CD4-positive, alpha-beta T cell treated with Interferon alpha-2 for 1 hour (primary cell): ENCODE results near the gene RASGEF1B.
"Not testable (repeated sequence)": the region's sequence is repeated elsewhere in the genome, so short reads cannot be mapped to it uniquely, and the experiment has no call there.

Source experiments
- DNase-seq, 2 donors: peaks; one replicate each; pipeline ENCODE4 v3.0.0-alpha.2; 2020 to 2022

Gene RASGEF1B

DNA sequence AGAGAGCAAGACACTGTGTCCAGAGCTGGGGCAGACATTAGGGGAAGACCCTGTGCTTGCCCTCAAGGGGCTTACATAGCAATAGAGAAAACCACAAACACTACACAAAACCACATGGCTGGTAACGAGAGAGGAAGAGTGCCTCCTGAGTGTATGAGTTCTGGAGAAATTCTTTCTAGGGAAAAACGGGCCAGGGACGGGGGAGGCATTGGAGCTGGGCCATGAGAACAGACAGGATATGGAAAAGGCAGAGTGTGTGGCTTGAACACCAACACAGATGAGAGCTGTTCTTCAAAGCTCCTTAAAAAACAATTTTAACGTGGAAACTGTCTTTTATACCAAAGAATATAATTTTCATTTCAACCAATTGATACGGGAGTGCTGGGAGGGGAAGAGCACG lies 42.7 kb downstream of the RASGEF1B start:
- no peak for DNase-seq

DNA sequence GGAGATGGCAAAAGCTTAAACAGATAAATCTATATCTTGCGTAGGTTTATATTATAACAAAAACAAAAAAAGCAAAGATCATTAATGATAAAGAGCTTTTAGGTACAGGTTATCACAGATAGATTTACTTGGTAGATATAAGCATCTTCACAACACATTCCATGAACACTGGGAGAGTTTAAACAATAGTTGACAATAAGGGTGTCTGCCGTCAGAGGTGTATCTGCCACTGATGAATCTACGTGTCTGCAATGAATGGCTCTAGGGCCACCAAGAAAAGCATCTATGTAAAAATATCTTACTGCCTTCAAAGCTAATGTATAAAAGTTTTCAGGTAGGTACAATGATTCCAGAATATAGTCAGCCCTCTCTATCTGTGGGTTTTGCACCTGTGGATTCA lies 43.7 kb downstream of the RASGEF1B start:
- no peak for DNase-seq

DNA sequence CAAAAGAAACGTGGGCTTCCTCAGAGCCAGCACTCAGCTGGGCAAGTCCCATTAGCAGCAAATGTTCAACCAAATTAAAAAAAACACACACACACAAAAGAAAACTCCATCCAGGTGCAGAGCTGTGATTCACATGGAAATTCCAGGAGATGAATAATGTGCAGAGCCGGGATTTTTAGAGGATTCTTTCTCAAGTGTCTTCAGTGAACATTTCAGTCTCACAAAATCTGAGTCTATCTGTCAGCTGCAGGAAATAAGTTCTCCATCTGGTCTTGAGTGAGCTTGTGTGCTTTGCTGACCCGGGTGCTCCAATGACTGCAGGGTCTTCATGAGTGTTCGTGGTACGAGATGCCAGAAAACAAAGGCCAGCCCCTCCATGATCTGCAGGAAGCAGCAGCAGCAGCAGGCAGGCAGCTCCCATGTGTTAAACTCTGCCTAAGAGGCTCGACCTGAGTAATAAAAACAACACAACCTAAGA lies 44.3 kb downstream of the RASGEF1B start:
- DNase-seq, result no peak

DNA sequence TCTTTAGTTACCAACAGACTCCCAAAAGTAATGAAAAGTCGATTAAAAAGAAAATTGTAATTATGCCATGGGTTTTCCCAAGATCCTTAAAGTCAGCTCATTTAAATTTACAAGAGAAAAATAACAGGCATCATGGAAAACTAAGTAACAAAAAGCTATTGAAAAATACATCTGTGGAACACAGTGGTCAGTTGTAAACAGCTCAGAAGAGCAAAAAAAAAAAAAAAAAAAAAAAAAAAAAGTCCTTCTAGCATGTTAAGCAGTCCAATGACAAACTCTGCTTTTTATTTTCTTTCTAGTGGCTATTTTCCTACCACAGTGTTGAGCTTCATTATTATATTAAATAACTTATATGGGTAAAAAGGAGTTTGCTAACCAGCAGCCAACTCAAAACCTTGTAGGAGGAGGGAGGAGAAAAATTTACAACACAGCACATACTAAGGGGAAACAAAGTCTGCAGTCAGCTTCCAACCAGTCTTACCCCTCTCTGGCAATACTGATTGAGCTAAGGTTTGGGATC lies 44.9 kb downstream of the RASGEF1B start:
- DNase-seq, result no peak

DNA sequence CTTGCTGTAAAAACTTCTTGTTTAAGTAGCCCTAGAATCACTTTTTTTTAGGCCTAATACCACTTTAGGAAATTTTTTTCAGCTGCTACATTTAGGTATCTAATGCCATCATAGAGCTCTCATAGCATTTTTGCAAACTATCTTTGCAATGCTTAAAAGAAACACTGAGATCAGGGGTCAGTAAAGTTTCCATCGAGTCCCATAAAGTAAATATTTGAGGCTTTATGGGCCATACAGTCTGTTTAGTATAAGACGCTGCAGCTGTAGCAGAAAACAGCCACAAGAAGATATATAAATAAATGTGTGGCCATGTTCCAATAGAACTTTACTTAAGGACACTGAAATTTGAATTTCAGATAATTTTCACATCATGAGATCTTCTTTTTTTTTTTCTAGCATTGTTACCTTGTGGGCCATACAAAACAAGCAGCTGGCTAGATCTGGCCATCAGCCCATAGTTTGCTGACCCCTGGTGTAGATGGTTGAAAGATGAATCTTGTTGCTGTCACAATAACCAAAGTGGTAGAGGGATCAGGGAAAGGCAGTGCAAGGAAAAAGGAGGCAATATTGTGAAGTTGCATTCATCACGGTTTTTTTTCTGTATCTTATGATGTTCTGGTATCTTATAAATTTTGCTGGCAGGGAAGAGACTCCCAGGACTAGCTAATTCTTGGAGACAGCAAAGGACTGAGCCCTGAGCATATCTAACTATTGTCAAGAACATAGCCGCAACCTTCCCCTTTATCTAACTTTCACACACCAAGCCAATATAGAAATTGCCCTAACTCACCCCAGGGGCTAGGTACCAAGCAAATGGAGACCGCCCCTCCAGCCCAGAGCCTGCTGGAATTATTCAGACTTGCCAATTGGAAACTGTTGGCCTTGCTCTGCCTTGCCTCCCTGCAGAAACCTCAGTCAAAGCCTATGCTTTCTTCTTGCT lies 46.6 kb downstream of the RASGEF1B start:
- DNase-seq, result no peak

DNA sequence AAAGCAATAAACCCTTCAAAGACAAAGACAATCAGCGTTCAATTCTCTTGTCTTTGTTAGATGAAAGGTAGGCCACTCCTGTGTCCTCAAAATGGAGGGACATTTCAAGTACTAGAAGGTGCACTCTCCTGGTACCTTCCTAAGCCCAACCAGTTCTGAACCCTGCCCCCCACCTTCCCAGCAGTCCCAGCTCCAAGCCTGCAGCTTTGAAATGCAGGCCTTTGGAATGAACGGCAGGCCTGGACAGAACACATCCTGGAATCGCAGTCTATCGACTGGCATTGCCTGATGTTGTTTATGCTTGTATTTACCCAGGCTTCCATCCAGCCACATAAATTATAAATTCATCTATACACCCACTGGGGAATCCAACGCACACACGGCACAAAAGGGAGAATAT lies 47.4 kb downstream of the RASGEF1B start:
- no peak for DNase-seq

DNA sequence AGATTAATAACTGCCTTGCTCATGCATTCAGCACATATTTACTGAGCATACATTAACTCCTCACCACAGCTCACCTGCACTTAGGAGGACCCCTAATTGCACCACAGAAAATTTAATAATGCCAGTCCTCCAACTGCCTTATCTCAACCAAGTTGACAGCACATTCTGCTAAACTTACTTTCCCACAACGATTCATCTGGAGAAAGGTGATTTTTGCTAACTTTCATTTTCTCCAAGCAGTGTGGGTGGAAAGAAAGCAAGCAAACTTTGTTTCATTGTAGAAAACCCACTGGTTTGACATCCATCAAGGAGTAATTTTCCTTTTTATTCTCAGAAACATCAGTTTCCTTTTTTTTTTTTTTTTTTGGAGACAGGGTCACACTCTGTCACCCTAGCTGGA lies 49.1 kb downstream of the RASGEF1B start:
- DNase-seq, result no peak

DNA sequence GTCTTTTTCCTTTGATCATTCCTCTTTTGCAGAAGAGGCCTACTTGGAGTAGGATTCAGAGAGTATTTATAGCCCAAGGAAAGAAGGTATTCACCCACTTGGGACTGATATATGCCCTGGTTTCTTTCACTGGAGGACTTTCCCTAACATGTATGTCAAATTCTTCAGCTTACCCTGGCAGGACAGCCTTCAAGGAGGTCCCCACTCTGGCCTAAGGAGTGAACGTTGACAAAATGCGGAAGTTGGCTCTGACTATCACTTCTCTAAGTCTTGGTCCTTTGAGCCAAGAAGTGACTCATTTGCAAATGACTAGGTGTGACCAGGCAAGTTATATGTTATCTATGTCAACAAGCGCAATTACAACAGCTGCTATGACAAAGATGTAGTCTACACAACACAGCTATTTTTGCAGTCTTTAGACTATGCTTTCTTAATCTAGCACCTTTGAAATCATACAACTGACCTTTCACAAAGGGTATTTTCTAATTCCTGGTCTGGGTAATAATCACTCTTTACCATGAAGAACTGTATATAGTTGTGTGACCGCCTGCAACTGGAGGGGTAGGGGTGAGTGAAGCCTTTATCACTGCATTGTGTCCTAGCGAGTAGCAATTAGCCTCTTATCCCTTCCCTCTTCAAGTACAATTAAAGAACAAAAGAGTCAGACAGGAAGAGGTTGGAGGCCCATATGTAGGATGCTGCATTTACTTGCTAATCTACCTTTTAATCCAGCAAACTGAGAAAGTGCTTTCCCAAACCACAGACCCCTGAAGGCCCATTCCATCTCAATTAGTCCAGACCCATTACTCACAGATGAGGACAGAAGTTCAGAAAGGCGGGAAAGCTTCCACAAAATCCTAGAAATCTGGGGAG lies 50.1 kb downstream of the RASGEF1B start:
- DNase-seq, result peak; percentile 17 to 65

DNA sequence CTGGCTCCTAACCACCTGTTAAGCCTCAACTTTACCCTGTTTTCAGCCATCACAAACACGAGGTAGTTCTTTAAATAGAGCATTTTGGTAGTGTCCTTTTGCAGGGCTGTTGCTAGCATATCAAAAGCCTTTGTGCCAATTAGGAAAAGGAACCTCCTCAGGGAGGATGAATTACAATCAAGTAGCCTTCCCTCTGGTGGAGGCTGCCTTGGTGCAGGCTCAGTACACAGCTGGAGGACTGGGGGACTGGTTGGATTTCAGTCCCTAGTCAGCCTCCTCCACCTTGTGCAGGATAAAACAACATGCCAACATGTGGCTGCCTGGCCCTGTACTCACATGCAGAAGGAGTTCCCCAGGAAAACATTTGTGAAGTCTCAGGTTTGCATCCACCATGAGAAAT lies 53.1 kb downstream of the RASGEF1B start:
- no peak for DNase-seq

DNA sequence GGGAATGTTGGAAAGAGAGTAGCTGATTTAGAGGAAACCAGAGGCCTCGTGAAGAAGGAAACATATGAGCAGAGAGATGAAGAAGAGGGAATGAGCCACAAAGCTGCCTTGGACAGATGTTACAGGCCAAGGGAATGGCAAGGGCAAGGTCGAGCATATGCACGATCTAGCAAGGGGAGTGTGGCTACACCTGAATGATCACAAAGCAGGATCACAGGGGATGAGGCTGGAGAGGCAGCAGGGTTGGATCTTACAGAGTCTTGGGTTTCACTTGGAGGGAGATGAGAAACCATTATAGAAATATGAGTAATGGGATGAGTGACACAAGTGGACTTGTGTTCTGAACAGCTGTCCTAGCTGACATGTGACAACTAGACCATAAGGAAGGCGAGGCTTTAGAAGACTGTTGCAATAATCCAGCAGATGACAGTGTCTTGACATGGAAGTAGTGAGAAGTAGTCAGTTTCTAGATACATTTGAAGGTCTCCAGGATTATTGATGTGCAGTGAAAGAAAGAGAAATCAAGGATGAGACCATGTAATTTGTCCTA lies 58.7 kb downstream of the RASGEF1B start:
- DNase-seq, result no peak

DNA sequence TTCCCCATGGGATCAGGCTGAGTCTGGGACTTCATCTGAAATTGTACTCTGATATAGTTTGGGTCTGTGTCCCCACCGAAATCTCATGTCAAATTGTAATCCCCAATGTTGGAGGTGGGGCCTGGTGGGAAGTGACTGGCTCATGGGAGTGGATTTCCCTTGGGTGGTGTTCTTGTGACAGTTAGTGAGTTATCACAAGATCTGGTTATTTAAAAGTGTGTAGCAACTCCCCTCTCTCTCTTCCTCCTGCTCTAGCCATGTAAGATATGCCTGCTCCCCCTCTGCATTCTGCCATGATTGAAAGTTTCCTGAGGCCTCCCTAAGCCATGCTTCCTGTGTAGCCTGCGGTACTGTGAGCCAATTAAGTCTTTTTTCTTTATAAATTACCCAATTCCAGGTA lies 61.0 kb downstream of the RASGEF1B start:
- no peak for DNase-seq

DNA sequence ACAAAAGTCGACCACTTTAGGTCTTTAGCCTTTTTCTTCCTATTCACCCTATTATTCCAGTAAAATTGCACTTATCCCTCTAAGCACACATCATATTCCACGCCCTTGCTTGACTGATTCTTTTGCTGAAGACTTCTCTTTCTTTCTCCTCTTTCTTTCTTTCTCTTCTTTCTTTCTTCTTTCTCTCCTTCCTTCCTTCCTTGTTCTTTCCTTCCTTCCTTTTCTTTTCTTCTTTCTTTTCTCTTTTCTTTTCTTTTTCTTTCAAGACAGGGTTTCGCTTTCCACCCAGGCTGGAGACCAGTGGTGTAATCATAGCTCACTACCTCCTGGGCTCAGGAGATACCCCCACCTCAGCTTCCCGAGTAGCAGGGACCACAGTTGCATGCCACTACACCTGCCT lies 61.9 kb downstream of the RASGEF1B start:
- no peak for DNase-seq

DNA sequence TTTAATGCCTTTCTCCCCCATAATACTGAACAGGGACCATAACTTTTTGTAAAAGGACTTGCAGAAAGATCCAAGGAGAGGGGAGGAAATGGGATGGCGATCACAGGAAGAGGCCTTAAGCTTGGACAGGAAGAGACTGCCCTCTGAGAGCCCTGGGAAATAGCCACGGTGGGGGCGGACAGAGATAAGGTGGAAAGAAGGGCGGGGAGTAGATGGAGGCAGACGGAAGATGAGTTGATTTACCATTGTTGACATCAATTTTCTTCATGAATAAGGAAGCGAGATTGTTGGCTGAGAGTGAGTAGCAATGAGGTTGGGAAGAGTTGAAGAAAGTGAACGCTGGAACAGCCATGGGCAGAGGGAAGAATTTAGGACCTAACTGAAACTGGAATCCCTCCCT lies 63.4 kb downstream of the RASGEF1B start:
- no peak for DNase-seq

DNA sequence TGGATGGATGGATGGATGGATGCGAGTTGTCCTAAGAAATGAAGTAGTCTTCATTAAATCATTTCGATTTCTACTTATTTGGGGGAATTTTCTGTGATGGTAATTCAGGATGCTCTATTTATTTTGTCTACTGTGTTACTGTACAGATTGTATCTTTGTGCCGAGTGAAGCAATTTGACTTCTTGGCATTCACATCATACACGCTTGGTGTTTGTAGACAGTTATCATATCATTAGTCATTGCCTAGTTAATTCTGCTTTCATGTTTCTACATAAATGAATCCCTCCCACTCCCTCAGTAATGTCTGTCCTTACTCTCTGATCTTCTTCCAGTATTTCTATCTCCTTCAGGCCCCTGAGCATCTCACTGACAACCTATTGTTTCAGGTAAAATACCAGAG lies 64.0 kb downstream of the RASGEF1B start:
- no peak for DNase-seq

DNA sequence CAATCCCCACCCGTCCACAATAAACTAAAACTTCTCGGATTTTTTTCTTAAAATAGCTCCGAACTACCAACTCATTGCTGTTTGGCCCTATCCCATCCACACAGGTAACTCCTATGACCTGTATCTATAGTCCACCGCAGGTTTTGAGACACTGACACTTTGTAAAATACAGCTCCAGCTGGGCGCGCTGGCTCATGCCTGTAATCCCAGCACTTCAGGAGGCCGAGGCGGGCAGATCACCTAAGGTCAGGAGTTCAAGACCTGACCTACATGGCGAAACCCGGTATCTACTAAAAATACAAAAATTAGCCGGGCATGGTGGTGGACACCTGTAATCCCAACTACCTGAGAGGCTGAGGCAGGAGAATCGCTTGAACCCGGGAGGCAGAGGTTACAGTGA lies 65.2 kb downstream of the RASGEF1B start:
- DNase-seq, result not testable (repeated sequence)

DNA sequence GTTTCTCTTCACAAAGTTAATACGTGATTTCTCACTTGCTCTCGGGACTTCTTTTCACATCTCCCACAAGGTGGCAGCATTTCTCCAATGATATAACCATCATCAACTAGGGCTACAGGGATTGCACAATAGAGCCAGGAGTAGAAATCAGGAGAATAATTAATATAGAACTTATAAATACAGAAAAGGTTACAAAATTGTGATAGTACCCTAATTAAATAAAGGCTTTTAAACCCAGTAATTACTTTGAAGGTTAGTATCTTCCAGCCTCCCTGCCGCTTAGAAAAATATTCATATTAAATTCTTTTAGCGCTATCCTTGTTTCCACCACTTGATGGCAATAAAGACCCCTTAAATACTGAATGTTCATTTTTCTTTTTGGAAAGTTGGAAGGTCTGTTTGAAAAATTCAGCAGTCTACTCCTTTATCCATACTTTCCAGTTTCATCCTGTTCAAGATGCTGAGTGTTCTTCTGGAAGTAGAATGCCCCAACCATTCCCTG lies 65.8 kb downstream of the RASGEF1B start:
- DNase-seq, result peak; percentile 51 to 76

DNA sequence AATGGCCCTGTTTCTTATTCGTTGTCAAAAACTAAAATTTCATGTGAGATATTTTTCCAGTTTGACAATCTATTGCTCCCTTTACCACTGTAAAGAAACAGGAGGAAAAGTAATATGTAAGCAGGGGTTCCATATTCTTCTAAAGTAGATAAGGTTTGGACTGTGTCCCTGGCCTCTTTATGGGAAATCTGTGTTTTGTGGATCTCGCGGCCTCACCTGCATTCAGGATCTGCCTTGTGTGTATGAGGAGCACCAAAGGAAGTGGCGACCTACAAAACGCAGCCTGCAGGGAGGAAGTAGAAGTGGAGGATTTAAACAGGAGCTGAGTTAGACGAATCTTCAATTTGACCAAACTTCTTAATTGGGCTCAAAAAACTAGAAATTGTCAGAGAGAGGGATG lies 67.0 kb downstream of the RASGEF1B start:
- DNase-seq, result no peak

DNA sequence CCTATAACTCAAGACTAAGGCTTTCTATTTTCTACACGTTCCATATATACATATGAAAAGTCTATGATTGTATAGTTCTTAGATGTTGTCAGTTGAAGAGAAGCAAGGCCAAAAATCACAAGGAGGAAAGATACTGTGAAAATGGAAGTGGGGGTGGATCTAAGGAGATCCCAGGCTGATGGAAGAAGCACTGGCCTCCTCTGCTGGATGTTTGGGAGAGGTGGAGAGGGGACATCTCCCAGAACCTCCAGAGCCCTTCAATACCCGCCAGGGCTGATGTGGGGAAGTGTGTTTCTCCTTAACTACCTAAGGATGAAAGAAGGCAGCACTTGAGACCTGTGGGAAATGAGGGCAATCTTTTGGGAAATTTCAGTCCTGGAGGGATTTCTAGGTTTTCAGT lies 67.4 kb downstream of the RASGEF1B start:
- DNase-seq, result no peak

DNA sequence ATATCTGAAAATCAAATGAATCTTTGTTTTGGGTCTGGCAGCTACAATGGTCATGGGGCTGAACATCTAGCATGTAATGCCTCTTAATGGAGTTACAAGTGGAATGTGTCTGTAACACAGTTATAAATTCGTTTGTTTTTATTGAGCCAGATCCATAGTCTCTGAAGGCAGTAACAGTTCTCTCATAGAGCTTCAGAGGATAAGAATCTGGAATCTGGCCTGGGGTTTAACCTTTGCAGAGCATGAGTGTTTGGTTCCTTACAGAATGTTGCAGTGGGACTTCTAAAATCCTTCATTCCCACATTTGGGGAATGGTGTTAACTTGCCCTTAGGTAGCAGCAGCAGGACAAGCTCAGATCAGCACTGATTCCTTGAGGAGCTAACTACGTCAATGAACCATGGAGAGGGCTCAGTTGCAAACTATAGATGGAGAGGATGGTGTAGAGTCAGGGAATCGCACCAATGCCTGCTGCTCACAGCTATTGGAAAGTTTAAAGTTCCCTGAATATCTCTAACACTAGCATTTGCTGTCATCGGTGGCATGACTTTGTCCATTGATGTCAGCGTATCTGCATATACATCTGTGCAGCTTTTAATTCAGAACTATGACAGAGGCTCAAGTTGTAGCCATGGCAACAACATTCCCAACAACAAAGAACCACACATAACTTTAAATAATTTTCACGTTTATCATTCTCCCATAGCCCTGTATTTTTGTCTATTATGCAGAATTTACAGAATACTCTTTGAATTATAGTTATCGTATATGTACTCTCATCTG lies 72.2 kb downstream of the RASGEF1B start:
- no peak for DNase-seq

DNA sequence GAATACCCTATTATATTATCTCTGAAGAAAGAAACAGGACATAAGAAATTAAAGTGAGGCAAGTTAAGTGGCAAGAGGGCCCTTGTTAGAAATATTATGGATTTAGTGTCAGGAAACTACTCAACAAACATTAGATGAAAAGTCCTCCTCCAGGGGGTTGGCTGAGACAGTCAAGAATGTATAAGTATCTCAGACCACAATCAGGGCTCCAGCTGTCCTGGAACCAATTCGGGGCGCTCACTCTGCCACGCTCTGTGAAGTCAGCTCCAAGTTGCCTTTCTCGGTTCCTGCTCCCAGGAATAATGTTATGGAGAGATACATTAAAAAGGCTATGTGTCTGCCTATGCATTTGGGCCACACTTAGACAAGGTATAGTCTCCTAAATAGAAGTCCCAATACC lies 73.3 kb downstream of the RASGEF1B start:
- no peak for DNase-seq

DNA sequence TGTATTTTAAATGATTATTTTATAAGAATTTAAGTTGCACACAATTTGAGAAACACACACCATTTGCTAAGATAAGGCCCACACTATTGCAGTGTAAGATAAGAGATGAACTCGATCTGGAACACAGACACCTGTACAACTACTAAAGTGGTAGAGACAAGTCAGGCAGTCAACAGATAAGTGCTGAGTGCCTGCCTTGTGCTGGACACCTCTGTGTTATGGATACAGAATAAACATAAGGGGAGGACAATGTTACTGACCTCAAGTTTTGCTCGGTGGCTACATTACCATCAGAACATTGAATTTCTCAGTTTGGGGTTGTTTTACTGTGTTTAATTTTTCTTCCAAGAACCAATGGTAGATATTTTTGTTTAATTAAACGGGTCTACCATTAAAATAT lies 74.1 kb downstream of the RASGEF1B start:
- DNase-seq, result no peak

DNA sequence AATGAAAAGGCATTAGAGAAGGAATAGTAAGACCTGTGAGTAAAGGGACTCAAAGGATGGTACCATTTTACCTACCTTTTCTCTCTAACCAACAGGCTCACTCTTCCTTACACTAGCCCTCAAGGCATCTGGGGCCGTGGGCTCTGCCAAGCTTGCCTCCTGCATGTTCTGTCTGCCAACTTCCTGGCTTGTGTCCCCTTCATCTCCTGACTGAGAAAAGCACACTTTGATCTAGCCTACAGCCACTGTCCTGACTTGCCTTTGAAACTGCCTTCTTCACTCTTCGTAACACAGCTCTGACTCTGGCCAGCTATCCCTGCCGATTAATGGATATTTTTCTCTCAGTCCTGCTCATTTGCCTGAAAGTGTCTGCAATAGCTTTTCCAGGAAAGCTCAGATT lies 76.5 kb downstream of the RASGEF1B start:
- no peak for DNase-seq
